GM04504 (cell line): Measurements from ENCODE around the gene PTPRN2.
"Not testable (repeated sequence)": the region's sequence is repeated elsewhere in the genome, so short reads cannot be mapped to it uniquely, and the experiment has no call there.

Experiments
- DNase-seq: peaks from one replicate; pipeline ENCODE4 v3.0.0-alpha.2; 2012; ENCODE audit warnings: low read depth

Gene PTPRN2

DNA sequence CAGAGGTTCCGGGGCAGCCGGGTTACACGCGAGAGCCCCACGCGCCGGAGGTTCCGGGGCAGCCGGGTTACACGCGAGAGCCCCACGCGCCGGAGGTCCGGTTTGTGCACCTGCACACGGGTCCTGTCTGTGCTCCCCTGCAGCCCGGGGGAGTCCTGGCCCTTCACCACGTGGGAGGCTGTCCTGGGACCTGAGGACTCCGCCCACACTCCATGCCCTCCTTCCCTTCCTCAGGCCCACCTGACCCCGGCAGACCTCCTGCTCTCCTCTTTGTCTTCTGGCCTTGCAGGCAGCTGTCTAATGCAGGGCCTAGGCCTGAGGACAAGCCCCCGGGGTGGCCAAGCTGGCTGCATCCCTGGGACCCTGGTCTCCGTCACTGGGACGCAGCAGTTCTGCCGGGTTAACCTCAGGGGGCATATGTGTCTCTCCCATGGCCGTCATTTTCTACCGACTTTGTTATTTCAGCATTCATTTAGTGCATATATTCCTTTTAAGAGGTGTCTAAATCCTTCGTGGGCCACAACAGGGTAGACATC, 876.2 kb downstream of the PTPRN2 start:
- no peak for DNase-seq

DNA sequence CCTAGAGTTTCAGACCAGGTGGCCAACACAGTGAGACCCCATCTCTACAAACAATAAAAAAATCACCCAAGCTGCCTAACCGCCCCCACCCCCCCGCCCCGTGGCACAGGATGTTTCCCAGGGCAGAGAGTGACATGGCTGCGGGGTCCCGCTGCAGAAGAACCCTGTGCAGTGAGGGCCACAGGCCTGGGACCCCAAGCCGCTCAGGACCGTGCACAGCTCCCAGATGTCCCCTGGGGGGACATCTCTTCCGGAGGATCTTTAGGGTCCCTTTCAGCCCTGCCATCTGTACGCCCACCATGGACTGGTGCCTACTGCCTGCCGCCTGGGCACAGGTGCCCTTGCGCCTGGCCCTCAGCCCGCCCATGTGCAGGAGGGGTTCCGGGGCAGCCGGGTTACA, 877.2 kb downstream of the PTPRN2 start:
- DNase-seq, result no peak

DNA sequence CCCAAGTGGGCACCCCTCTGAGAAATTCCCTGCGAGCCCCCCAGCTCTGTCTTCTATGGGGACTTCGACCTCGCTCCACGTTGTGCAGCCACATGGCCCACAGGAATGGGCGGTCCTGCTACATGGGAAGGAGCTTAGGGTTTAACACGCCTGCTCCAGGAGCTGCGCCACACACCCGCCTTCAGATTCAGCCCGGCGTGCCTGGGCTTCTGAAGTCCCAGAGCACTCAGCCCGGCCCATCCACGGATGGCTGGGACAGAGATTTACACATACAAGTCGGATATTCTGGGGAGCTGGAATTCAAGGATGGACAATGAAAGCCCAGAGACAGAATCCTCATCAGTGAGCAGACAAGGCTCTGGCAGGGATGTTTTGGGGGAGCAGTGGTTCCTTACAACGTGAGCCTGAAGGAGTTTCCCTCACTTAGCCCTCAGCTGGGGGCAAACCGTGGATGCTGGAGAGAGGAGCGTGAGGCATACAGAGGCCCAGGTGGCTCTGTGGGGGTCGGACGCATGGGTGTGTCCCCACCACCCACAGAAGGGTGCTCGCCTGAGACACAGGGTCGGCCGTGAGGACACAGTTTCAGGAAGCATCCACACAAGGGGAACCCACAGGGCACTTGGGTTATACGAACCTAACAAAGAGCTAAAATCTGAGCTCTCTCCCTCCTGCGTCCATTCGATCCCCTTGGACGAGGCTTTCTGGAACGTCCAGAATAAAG, 877.9 kb downstream of the PTPRN2 start:
- DNase-seq, result no peak

DNA sequence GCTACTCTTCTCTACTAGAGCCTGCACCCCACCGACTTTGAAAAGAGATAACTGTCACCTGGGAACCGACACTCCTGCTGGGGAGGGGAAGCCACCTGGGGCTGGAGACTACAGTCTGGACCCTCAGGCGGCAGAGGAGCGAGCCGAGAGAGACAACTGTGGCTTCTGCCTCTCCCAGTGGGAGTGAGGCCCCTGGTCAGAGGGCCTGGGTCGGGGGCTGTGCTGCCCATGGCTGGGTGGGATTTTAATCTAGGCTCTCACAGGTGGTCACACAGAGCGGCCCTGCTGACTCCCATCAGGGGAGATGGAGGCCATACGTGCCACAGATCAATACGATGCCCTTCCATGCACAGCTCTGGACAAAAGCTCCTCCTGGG, 878.7 kb downstream of the PTPRN2 start:
- no peak for DNase-seq

DNA sequence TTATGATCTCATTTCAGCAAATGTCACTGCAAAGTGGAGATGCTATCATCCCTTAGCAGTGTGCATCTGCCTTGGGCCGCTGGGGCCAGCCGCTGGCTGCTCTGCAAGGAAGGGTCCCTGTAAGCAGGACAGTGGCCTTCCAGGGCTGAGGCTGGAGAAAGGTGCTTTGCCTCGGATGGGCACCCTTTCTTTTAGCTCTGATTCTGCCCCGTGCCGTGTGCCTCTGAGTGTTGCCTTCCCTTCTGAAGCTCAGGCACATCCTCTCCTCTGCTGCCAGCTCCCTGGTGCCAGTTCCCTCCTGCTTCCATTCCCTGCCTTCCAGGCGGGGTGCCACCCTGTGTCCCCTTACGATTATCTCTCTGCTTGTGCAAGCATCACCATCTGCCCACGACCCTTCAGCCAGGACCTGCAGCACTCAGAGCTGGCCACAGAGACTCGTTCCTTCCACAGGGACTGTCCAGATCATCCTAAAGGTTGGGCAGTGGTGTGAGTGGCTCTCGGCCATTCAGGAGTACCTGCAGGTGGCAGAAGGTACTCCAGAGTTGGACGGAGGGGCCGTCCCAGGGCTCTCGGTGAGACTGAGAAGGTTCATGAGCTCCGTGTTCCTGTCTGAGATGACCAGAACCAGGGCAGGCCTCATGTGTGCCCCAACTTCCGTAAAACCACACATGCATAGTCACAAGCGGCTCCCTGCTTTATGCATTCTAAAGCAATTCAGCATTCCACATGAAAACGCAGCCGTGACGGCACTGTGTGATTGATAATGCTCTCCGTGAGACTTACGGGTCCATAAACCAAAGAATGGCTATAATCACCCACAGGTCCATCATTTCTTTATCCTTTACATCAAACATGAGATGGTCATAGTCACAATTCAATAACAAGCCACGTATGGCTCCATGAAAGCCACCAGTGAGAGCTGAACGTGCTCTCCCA, 879.4 kb downstream of the PTPRN2 start:
- DNase-seq, result no peak

DNA sequence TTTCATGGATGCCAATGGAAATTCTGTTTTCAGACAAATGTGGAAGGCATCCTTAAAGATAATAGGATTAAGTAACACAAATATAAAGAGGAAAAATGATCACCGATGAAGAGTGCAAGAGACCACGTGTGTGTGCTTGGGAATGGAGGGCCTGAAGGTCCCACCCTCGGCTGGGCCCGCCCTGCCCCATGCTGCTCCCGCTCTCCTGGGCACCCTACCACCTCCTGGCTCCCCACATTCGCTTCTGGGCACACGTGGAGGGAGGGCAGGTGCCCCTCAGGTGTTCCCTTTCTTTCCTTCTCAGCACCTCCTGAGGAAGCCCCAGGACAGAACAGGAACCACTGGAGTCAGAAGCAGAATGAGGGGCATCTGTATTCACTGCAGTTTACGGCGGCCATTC, 883.3 kb downstream of the PTPRN2 start:
- DNase-seq, result no peak

DNA sequence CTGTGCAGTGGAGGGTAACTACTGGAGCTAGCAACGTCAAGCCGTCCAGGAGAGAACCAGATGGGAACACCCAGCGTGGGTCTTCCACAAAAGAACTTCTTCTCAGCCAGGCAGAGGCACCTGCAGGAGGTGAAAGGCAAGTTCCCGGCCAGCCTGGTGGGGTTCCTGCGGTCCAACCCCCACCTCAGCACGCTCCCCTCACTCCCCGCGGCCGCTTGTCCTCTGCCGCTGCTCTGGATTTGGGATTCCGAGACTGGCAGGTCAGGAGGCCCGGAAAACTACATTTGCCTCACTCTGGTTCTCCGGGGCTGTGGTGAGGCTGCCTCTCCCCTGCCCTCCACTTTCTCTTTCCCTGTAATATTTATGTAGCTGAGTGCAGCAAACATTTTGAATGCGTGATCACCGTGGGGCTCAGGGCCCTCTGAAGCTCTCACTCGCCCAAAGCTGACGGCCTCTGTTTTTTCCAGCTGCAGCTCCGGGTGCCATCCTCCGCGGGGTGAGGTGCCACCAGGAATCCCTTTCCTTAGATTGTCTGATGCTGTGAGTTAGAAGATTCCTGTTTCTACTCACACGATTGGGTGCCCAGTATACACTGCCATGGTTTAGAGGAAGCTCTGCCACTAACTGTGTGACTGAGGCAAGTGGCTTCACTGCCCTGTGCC, 884.0 kb downstream of the PTPRN2 start:
- no peak for DNase-seq

DNA sequence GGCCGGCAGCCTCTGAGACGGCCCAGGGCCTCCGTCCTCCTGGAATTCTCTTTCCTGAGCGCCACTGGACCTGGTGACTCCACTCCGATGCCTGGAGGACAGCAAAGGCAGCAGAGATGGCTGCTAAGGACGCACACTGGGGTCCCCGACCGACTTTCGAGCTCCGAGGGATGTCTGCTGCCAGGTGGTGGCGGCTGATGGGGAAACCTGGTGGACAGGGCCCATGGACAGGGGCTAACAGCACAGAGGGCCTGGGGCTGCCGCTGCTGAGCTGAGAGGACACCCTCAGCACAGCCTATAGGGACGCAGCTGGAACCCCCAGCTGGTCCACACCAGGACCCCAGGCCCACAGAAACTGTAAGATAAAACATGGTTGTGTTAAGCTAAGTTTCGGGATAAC, 884.5 kb downstream of the PTPRN2 start:
- no peak for DNase-seq

DNA sequence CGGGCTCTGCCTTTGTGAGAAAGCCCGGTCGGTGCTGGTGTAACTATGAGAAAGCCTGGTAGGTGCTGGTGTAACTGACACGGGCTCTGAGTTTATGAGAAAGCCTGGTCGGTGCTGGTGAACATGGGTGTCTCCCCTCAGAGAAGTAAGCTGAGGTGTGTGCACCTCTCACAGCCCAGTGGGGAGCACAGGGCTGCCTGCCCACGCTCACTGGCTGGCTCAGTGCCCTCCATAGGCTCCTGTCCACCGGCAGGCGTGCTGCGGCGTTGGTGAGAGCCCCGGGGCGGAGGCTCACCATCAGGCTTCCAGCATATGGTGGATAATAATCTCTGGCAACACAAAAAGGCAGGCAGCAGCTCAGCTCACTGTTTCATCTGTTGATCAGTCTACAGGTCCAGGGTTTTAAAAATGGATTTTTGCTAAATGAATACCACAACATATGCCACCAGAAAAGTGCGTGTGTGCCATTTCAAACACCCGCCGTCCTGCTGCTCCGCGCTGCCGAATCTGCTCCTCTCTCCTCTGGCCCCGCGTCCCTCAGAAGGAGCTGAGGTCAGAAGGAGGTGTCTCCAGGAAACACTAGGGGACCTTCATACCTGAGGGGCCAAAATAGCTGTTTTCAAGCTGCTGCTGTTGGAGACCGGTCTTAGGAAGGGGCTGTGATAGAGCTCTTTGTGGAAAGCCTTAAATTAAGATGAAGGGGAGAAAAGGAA, 885.2 kb downstream of the PTPRN2 start:
- DNase-seq, result no peak

DNA sequence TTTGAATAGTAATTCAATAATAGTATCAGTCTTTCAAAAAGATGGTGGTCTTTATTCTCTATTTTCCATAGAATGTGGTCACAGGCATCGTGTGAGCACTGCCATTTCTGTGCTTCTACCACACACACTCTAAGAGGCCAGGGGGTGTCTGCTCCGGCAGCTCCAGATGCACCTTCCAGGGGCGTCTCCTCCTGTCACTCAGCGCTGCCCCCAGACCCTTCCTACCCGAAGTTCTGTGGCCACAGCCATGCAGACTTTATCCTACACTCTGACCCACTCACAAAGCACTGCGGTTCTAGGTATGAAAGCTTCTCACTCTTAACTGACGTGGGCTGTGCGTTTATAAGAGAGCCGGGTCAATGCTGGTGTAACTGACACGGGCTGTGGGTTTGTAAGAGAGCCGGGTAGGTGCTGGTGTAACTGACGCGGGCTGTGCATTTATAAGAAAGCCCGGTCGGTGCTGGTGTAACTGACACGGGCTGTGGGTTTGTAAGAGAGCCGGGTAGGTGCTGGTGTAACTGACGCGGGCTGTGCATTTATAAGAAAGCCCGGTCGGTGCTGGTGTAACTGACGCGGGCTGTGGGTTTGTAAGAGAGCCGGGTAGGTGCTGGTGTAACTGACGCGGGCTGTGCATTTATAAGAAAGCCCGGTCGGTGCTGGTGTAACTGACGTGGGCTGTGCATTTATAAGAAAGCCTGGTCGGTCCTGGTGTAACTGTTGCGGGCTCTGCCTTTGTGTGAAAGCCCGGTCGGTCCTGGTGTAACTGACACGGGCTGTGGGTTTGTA, 886.0 kb downstream of the PTPRN2 start:
- not testable (repeated sequence) for DNase-seq

DNA sequence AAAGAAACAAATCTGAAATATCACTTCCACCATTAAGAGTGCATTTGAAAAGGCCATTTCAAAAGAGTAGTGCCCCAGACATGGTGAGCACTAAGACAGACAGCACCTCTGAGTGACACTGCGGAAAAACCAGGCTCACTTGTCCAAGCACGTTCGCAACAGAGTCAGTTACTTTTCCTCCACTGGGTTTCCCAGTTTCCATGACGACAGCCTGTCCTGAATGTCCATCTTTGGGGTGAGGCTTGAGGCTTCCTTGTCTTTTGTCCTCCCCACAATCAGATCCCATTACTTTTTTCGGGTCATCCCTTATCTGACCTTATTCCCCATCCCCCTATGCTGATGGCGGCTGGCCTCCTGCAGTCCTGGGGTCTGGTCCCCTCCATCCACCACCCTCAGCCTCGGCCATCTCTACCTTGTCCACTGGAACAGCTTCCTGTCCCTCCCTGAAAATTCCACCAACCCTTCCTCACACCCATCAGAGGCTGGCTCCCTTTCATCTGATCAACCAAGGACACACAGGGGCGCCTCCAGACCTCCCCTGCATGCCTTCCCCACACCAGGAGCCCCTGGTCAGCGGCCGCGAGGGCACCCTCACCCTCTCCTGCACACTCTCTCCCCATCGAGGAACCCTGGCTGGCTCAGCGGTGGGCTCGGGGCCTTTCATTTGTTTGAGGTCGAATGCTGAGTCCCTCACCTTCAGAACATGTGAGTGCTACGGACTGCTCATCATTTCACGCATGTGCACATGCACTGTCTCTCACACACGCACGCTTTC, 887.2 kb downstream of the PTPRN2 start:
- DNase-seq, result no peak

DNA sequence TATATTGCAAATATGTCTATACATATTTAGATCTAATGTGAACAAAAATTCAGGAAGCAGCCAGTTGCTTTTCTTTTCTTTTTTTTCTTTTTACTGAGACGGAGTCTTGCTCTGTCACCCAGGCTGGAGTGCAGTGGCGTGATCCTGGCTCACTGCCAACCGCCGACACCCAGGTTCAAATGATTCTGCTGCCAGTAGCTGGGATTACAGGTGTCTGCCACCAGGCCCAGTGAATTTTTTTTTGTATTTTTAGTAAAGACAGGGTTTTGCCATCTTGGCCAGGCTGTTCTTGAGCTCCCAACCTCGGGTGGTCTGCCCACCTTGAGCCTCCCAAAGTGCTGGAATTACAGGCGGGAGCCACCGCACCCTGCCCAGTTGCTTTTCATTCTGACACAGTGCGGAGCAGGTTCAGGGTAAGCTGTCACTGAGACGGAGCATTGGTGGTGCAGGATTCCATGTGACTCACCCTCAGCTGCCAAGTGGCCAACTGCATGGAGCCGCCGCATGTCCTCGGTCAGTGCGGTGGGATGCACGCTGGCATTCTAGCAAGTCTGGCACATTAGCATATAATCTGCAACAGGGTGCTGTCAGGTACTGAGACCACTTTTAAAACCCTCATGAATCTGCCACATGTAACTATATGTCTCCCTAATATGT, 888.1 kb downstream of the PTPRN2 start:
- no peak for DNase-seq

DNA sequence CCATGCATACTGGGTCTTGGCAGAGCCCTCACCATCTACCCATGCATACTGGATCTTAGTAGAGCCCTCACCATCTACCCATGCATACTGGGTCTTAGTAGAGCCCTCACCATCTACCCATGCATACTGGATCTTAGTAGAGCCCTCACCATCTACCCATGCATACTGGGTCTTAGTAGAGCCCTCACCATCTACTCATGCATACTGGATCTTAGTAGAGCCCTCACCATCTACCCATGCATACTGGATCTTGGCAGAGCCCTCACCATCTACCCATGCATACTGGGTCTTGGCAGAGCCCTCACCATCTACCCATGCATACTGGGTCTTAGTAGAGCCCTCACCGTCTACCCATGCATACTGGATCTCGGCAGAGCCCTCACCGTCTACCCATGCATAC, 890.3 kb downstream of the PTPRN2 start:
- not testable (repeated sequence) for DNase-seq

DNA sequence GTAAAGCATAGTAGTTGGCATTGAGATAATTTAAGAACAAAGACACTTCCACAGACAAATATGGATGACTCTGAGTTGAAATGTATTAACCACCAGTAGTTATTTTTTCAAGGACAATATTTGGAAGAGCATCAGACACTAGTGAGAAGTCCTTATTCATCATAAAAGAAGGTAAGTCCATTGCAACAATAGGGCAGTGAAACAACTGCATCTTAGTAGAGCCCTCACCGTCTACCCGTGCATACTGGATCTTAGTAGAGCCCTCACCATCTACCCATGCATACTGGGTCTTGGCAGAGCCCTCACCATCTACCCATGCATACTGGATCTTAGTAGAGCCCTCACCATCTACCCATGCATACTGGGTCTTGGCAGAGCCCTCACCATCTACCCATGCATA, 892.0 kb downstream of the PTPRN2 start:
- DNase-seq, result not testable (repeated sequence)

DNA sequence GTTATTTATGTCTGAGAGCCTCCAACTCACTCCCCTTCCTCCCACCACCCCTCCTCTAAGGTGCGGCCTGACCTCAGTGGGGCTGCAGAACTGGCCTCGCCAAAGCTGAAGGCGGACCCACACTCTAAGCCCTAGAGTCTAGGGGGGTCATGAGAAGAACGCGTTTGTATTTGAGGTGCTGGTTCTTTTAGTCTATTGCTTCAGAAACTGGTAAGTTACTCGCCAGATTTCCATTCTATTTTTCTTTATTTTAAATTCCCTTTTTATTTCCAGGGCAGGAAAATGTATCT, 893.3 kb downstream of the PTPRN2 start:
- DNase-seq, result no peak

DNA sequence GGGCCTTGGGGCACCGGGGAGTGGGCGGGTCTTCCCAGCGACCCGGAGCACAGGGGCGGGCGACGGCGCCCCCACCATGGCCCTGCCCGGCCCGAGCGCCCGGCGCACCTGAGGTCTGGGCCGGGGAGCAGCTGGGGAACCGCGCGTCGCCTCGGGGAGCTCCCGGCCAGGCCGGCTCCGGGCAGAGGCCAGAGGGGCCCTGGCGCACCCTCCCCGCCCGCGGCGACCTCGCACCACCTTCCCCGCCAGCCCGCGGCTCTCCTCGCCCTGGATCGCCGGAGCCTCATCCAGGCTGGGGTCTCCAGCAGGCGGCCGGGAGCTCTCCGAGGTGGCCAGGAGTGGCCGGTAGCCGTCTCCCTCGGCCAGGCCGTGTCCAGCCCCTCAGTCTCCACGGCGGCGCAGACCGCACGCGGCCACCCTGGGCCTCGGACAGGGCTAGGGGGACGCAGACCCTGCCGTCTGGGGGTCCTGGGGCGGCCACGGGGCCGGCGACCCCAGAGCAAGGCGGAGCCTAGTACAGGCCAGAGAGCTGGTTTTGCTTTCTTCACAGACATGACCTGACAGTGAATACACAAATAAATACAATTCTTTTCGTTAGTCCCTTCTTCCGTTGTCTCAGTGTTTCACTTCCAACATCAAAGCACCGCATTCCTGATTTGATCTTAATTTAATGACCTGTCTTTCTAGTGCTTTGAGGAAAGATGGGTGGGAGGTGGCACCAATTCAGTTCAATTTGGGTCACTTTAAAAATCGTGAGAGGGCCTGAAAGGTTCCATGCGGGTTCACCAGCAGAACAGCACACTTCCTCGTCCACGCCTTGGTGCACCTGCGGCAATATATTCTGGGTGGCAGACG, 893.9 kb downstream of the PTPRN2 start:
- DNase-seq, result no peak

DNA sequence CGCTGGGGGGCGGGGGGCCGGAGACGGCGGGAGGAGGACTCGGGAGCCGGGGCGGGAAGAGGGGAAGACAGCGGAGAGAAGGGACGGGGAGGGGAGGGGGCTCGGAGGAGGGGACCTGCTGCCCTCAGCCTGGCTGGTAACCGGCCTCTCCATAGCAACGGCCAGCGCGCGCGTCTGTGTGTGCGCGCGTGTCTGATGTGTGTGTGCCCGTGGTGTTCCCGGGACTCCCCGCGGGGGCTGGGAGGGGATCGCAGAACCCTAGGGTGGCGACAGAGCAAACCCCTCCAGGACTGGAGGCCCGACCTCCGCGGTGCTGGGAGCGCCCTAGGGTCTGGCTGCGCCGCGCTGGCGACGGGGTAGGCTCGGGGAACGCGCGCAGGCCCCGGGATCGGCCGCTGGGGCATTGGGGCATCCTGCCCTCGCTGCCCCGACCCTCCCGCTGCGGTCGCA, 894.5 kb downstream of the PTPRN2 start:
- DNase-seq, result no peak

DNA sequence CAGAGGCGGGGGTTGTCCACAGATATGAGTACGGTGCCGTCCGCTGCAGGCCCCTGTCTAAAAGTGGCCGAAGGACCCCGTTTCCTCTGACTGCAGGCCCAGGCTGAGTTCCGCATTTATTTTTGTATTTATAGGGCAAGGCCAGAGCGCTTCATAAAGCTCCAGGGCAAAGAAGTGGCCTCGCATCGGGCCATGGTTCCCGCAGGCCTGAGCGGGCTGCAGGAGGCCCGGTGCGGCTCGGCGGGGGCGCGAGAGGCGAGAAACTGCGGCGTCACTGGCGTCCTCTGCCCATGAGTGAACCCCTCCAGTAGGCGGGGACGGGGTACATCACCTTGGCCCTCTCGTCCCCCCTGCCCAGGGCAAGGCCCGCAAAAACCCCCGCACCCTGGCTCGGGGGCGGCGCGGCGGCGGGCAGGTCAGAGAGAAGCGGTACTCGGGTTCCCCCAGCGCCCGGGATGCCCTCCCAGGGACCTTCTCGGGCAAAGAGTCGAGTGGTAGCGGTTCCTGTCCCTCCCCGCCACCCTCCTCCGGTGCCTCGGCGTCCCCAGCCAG, 895.1 kb downstream of the PTPRN2 start:
- DNase-seq, result no peak
